Common myeloid progenitor, CD34-positive (primary cell): ENCODE results near the gene PPM1M.

Experiments
- CTCF ChIA-PET: fragments of 350-600 bp; sonication (Branson Sonifier 250); formaldehyde crosslinking; loops from one replicate; lab custom pipeline; 2021; ENCODE audit warnings: antibody characterized with exemption; lab: Charles Lee
- POLR2A ChIA-PET: fragments of 350-600 bp; sonication (Branson Sonifier 250); formaldehyde crosslinking; loops from one replicate; lab custom pipeline; 2021; ENCODE audit warnings: antibody characterized with exemption; lab: Charles Lee
- DNase-seq, 3 donors: peaks; one replicate each; pipeline versions ENCODE4 v3.0.0 to v3.0.0-alpha.2; 2013
- H3K27ac ChIP-seq, 2 experiments: 1 replicate in 1 of 2; 2 replicates in 1 of 2; pipeline ENCODE4 v1.7.0; 2013; ENCODE audit warnings: inconsistent platforms in 2 of 2, low read length in 2 of 2, mild to moderate bottlenecking in 2 of 2, low read depth in 1 of 2, moderate library complexity in 1 of 2; ENCODE audit not compliant: severe bottlenecking in 2 of 2, insufficient read depth in 1 of 2, poor library complexity in 1 of 2
- H3K27me3 ChIP-seq, 5 experiments: replicated peaks in 2 of 5; 1 replicate in 3 of 5; 2 replicates in 2 of 5; pipeline versions ENCODE4 v1.6.1 to v1.7.0; 2013; ENCODE audit warnings: low read length in 4 of 5, mild to moderate bottlenecking in 2 of 5, moderate library complexity in 2 of 5, inconsistent platforms in 1 of 5; ENCODE audit not compliant: insufficient read depth in 5 of 5, control insufficient read depth in 4 of 5
- H3K36me3 ChIP-seq, 4 experiments: 1 replicate in 2 of 4; 2 replicates in 2 of 4; pipeline versions ENCODE4 v1.6.1 to v1.7.0; 2013; ENCODE audit warnings: low read length in 3 of 4, control low read depth in 1 of 4, mild to moderate bottlenecking in 1 of 4; ENCODE audit not compliant: control insufficient read depth in 4 of 4, insufficient read depth in 4 of 4
- H3K4me1 ChIP-seq, 4 experiments: 1 replicate in 3 of 4; 2 replicates in 1 of 4; pipeline versions ENCODE4 v1.6.1 to v1.7.1; 2013; ENCODE audit warnings: low read length in 3 of 4, mild to moderate bottlenecking in 3 of 4, control low read depth in 1 of 4, inconsistent platforms in 1 of 4, moderate library complexity in 1 of 4; ENCODE audit not compliant: control insufficient read depth in 4 of 4, insufficient read depth in 4 of 4; ENCODE audit errors: control extremely low read depth in 1 of 4
- H3K4me3 ChIP-seq, 7 experiments: 1 replicate in 4 of 7; 2 replicates in 3 of 7; pipeline versions ENCODE4 v1.5.1 to v1.7.0; 2013; ENCODE audit warnings: mild to moderate bottlenecking in 7 of 7, low read length in 6 of 7, moderate library complexity in 6 of 7, inconsistent platforms in 2 of 7, low read depth in 2 of 7, control low read depth in 1 of 7; ENCODE audit not compliant: insufficient read depth in 4 of 7, control insufficient read depth in 1 of 7; ENCODE audit errors: extremely low read depth in 1 of 7
- H3K9me3 ChIP-seq, 5 experiments: 1 replicate in 4 of 5; 2 replicates in 1 of 5; pipeline versions ENCODE4 v1.6.1 to v1.7.1; 2013; ENCODE audit warnings: low read length in 4 of 5, mild to moderate bottlenecking in 2 of 5, inconsistent platforms in 1 of 5, low read depth in 1 of 5, moderate library complexity in 1 of 5; ENCODE audit not compliant: control insufficient read depth in 4 of 5, insufficient read depth in 2 of 5; ENCODE audit errors: control extremely low read depth in 1 of 5
- WGBS: methylation state at CpG from one replicate; pipeline ENCODE4 v1.1.5; 2013; ENCODE audit not compliant: insufficient coverage; 5-methylcytosine and 5-hydroxymethylcytosine counted together

PPM1M gene

DNA sequence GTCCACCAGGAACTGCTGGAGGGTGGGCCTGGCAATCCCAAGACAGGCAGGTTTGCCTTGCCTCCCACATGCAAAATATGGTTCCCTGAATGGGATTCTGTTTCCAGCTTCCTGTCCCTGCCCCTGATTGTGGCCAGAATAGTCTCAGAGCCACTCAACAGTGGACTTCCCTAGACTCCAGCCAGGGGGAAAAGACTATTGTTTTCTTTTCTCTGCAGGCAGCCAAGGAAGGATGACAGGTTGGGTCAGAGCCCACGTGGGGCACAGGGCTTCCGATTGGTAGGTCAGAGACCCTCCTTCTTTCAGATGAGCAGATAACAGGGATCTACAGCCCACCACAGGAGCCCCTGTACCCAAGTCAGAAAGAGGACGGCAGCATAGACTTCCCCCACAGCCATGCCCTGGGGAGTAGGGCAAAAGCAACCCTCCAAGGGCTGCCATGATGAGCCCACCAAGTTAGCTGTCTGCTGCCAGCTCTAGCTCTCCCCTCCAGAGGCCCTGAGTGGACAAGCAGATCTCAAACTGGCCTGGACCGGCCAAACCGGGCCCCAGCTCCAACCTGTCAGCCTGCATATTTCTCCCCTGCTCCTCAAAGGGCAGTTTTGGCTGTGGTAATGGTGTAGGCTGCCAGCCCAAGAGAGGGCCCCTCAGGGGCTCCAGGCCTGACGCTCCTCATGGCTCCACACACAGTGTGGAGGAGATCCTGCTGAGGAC, 26.5 kb upstream of the PPM1M start:
- Histone ChIP-seq H3K4me3 (no peak overlapping the region), H3K9me3 (no peaks in the 10 kb centered on the region), H3K27ac (peak overlapping the region in 1 of 2 experiments; percentile 2), H3K27me3 (no peaks in the 10 kb centered on the region), H3K4me1 (peaks cover 10 to 70% (median 48%) of the 10 kb centered on the region in 4 experiments), H3K36me3 (peaks cover 2 to 18% (median 14%) of the 10 kb centered on the region in 4 experiments)
- DNase-seq, result no peak
- CTCF ChIA-PET, result interaction anchor here (0.7 to 14.2 kb wide), 20 partner anchors 8 to 235 kb away, joined by 3 to 122 read pairs (median 4); partner anchors contain the start of genes GLYCTK, POC1A, TNNC1 and TWF2
- 74% methylated on average over 4 of the region's 6 CpGs for WGBS
- POLR2A ChIA-PET, result interaction anchor here (0.7 kb wide), 1 partner anchor 10 kb away, joined by 4 read pairs; no protein-coding TSS in a partner anchor

DNA sequence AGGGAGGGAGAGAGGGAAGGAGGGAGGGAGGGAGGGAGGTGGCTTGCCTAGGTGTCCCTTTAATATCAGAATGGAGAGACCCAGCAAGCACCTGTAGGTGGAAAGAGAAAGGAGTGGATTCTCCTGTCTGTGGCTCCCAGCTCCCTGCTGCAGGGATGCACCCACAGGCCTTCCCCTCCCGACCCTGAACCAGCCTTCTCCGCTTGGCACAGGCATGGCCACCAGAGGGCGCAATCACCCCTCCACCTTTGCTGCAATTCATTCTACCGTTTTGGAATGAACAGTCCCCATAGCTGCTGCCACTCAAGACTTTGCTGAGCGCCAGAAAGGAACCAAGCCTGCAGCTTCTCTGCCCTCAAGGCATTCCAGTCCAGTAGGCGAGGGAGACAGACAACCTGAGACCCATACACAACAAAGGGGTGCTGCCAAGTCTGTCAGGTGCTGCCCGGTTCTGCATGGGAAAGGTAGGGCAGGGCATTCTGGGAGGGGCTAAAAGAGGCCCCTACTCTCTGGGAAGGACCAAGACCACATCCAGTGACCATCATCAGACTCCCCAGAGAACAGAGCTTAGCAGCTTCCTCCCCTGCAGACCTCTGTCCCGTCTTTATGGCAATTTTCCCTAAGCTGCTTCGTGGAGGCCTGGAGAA, 25.1 kb upstream of the PPM1M start:
- ChIA-PET POLR2A (no interaction called here), CTCF (interaction anchor here (0.7 to 14.2 kb wide), 30 partner anchors 9 to 220 kb away, joined by 3 to 122 read pairs (median 4); partner anchors contain the start of genes DNAH1, GLYCTK, POC1A and TWF2)
- Histone ChIP-seq H3K36me3 (peaks cover 0 to 4% (median 2%) of the 10 kb centered on the region in 4 experiments), H3K27ac (no peak overlapping the region), H3K27me3 (no peaks in the 10 kb centered on the region), H3K4me3 (no peak overlapping the region), H3K9me3 (no peaks in the 10 kb centered on the region), H3K4me1 (peaks cover 10 to 80% (median 59%) of the 10 kb centered on the region in 4 experiments)
- 47% methylated on average over 4 of the region's 9 CpGs for WGBS
- peak; percentile 79 to 90 (median 84) for DNase-seq

DNA sequence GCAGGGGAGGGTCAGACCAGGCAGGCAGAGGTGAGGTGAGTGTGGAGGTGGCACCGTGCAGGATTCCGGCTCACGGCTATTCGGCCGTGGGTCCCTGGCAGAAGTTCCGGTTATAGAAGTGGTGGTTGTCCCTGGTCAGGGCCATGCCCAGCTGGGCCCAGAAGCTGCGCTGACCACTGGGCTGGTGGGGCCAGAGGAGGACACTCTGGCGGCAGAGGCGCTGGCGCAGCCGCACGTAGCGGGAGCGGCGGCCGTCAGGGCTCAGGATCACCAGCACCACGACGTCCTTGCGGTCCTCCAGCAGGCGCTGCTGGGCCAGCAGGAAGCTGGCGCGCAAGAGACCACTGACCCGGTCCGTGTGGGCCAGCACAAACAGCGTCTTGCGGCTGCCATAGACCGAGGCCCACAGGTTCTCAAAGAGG, 24.4 kb upstream of the PPM1M start:
- peaks cover 10 to 80% (median 61%) of the 10 kb centered on the region in 4 experiments for H3K4me1 ChIP-seq
- POLR2A ChIA-PET, result no interaction called here

DNA sequence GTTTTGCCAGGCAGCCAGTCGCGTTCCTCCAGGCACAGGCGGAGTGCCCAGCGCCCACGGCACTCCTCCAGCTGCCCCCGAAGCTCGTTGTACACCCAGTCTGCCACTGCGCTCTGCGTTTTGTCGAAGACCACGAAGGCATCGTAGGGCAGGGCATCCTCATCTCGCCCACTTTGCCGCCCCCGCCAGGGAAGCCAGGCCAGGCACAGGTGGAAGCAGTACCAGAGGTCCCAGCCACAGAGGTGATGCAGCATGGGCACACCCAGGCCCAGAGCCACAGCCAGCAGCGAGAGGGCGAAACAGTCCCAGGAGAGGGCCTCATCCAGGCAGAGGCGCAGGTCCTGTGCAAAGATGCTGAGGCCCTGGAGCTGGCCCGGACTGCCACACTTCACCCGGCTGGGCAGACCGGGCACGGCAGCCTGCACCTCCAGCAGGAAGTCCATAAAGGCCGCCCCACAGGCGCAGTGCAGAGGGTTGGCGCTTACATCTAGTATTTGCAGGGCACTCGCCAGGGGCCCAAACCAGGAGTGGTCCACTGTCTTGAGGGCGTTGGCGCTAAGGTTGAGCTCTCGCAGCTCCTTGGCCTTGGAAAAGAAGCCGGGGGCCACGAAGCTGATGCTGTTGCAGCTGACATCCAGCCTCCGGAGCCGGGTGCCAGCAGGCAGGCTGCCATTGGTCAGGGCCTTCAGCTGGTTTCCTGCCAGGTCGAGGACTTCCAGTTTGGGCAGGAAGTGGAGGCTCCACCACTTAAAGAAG, 23.8 kb upstream of the PPM1M start:
- no peak overlapping the region for H3K4me3 ChIP-seq
- POLR2A ChIA-PET, result interaction anchor here (1.6 kb wide), 1 partner anchor 33 kb away, joined by 4 read pairs; no protein-coding TSS in a partner anchor
- DNase-seq, result no peak

More for the DNA sequence above, 24.4 kb upstream of the PPM1M start:
- 98% methylated on average over 27 of the region's 27 CpGs for WGBS
- no peaks in the 10 kb centered on the region for H3K27me3 ChIP-seq
- no peaks in the 10 kb centered on the region for H3K9me3 ChIP-seq
- CTCF ChIA-PET, result interaction anchor here (0.7 to 14.2 kb wide), 26 partner anchors 9 to 220 kb away, joined by 3 to 122 read pairs (median 4); partner anchors contain the start of genes DNAH1, GLYCTK and TWF2
- no peaks in the 10 kb centered on the region for H3K36me3 ChIP-seq
- no peak overlapping the region for H3K4me3 ChIP-seq
- no peak overlapping the region for H3K27ac ChIP-seq
- DNase-seq, result no peak

DNA sequence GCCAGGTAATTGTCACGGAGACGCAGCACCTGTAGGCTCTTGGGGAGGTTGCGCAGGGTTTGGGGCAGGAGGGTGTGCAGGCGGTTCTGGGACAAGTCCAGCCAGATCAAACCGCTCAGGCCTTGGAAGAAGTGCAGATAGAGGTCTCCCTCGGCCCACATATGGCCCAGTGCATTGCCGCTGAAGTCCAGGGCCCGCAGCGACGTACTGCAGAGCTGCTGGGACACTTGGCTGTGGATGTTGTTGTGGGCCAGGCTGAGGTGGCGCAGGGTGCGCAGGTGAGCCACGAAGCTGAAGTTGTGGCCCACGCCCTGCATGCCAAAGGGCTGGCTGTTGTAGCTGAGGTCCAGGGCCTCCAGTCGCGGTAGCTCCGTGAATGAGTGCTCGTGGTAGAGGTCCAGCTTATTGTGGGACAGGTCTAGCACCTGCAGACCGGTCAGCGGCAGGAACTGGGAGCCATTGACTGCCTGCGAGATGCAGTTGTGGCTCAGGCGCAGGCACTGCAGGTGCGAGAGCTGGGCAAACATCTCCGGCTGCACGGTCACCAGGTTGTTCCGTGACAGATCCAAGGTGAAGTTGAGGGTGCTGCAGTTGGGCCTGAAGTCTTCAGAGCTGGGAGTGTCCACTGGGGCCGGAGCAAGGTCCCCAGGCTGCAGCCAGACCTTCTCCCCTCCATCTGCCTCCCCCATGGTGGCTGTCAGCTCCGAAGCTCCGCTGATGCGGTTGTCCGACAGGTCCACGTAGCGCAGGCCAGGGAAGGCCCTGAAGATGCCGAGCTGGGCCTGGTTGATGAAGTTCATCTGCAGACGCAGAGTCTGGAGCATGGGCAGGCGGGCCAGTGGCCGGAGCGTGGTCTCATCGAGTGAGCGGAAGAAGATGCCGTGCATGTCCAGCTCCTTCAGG, 23.0 kb upstream of the PPM1M start:
- 94% methylated on average over 41 of the region's 41 CpGs for WGBS
- Histone ChIP-seq H3K27me3 (no peaks in the 10 kb centered on the region), H3K27ac (no peak overlapping the region), H3K36me3 (peaks cover 0 to 4% (median under 1%) of the 10 kb centered on the region in 4 experiments), H3K9me3 (no peaks in the 10 kb centered on the region), H3K4me3 (no peak overlapping the region), H3K4me1 (peaks cover 0 to 71% (median 58%) of the 10 kb centered on the region in 4 experiments)
- no peak for DNase-seq
- ChIA-PET POLR2A (interaction anchor here (1.6 kb wide), 1 partner anchor 34 kb away, joined by 4 read pairs; no protein-coding TSS in a partner anchor), CTCF (interaction anchor here (0.8 to 14.2 kb wide), 10 partner anchors 8 to 118 kb away, joined by 3 to 122 read pairs (median 20); partner anchors contain the start of genes GLYCTK and TWF2)

More for the DNA sequence above, 23.8 kb upstream of the PPM1M start:
- WGBS, result 88% methylated on average over 32 of the region's 34 CpGs
- H3K27me3 ChIP-seq, result no peaks in the 10 kb centered on the region
- peaks cover 6 to 79% (median 61%) of the 10 kb centered on the region in 4 experiments for H3K4me1 ChIP-seq
- H3K9me3 ChIP-seq, result no peaks in the 10 kb centered on the region
- CTCF ChIA-PET, result interaction anchor here (0.8 to 14.2 kb wide), 19 partner anchors 9 to 150 kb away, joined by 3 to 122 read pairs (median 5); partner anchors contain the start of genes DNAH1, GLYCTK and TWF2
- no peaks in the 10 kb centered on the region for H3K36me3 ChIP-seq
- no peak overlapping the region for H3K27ac ChIP-seq
